CD14-positive monocyte (primary cell): ENCODE results near the gene ASPSCR1. TPM values are rescaled to one million over a fixed set of nuclear protein-coding genes. Genes with fewer than 3 reads are reported as not detected.
A peak's percentile ranks its signal among the peaks of the same experiment; 100 is the strongest.

Experiments used
- DNase-seq, 3 donors: peaks; one replicate each; pipeline ENCODE4 v3.0.0-alpha.2; 2011 to 2022
- H2AFZ ChIP-seq: 2 replicates; pipeline ENCODE4 v1.6.0; 2012; ENCODE audit warnings: mild to moderate bottlenecking, low read depth, low read length, inconsistent platforms; ENCODE audit not compliant: insufficient read depth, poor library complexity, severe bottlenecking
- H3K27ac ChIP-seq, 2 donors: 1 replicate in 1 of 2; 2 replicates in 1 of 2; pipeline ENCODE4 v1.5.1; 2012 to 2013; ENCODE audit warnings: low read length in 2 of 2, control low read depth in 1 of 2, inconsistent platforms in 1 of 2, low read depth in 1 of 2, mild to moderate bottlenecking in 1 of 2
- H3K27me3 ChIP-seq, 2 donors: one replicate each; pipeline versions ENCODE4 v1.6.0 to v1.6.1; 2011 to 2013; ENCODE audit warnings: low read length in 2 of 2; ENCODE audit not compliant: control insufficient read depth in 2 of 2, insufficient read depth in 2 of 2
- H3K36me3 ChIP-seq, 2 donors: replicated peaks in 1 of 2; 1 replicate in 1 of 2; 2 replicates in 1 of 2; pipeline versions ENCODE4 v1.5.1 to v1.6.1; 2012 to 2013; ENCODE audit warnings: low read length in 2 of 2, control low read depth in 1 of 2, inconsistent platforms in 1 of 2, mild to moderate bottlenecking in 1 of 2; ENCODE audit not compliant: insufficient read depth in 2 of 2, control insufficient read depth in 1 of 2
- H3K4me1 ChIP-seq, 2 donors: 1 replicate in 1 of 2; 2 replicates in 1 of 2; pipeline versions ENCODE4 v1.5.1 to v1.6.1; 2012 to 2013; ENCODE audit warnings: low read length in 2 of 2, control low read depth in 1 of 2, inconsistent platforms in 1 of 2, mild to moderate bottlenecking in 1 of 2, moderate library complexity in 1 of 2; ENCODE audit not compliant: insufficient read depth in 2 of 2, control insufficient read depth in 1 of 2
- H3K4me2 ChIP-seq: replicated peaks from 2 replicates; pipeline ENCODE3; 2012; ENCODE audit warnings: low read length, moderate library complexity, mild to moderate bottlenecking; ENCODE audit not compliant: poor library complexity, severe bottlenecking; ENCODE audit errors: extremely low read depth
- H3K4me3 ChIP-seq, 3 experiments: fragments of 200-600 bp in 1 of 3; sonication (generic) in 1 of 3; replicated peaks in 1 of 3; 1 replicate in 2 of 3; 2 replicates in 1 of 3; pipeline ENCODE4 v1.5.1; 2011 to 2013; ENCODE audit warnings: low read length in 3 of 3, mild to moderate bottlenecking in 3 of 3, control low read depth in 2 of 3, low read depth in 2 of 3, inconsistent platforms in 1 of 3, moderate library complexity in 1 of 3
- H3K79me2 ChIP-seq: 2 replicates; pipeline ENCODE4 v1.6.0; 2012; ENCODE audit warnings: mild to moderate bottlenecking, control low read depth, inconsistent platforms, low read length, moderate library complexity; ENCODE audit not compliant: insufficient read depth
- H3K9ac ChIP-seq: 2 replicates; pipeline ENCODE4 v1.6.0; 2017; ENCODE audit warnings: low read length, mild to moderate bottlenecking; ENCODE audit not compliant: insufficient read depth, poor library complexity, severe bottlenecking
- H3K9me3 ChIP-seq, 2 donors: replicated peaks in 1 of 2; 1 replicate in 1 of 2; 2 replicates in 1 of 2; pipeline versions ENCODE4 v1.5.1 to v1.6.1; 2012 to 2013; ENCODE audit warnings: low read length in 2 of 2, control low read depth in 1 of 2; ENCODE audit not compliant: control insufficient read depth in 1 of 2, insufficient read depth in 1 of 2
- H4K20me1 ChIP-seq: 2 replicates; pipeline ENCODE4 v1.6.0; 2012; ENCODE audit warnings: mild to moderate bottlenecking, low read length, control low read depth, moderate library complexity; ENCODE audit not compliant: insufficient read depth
- H3K27ac Mint-ChIP-seq, 7 donors: one replicate each; pipeline ENCODE4 v1.8.0; 2020; ENCODE audit warnings: mild to moderate bottlenecking in 7 of 7, mixed read lengths in 7 of 7, moderate library complexity in 6 of 7, inconsistent platforms in 2 of 7
- H3K27me3 Mint-ChIP-seq, 3 donors: one replicate each; pipeline ENCODE4 v1.8.0; 2021 to 2022; ENCODE audit warnings: low read depth in 3 of 3, mild to moderate bottlenecking in 3 of 3, mixed read lengths in 3 of 3, moderate library complexity in 3 of 3, inconsistent platforms in 1 of 3
- H3K36me3 Mint-ChIP-seq, 2 donors: one replicate each; pipeline ENCODE4 v1.8.0; 2020; ENCODE audit warnings: mixed read lengths in 2 of 2, inconsistent platforms in 1 of 2, mild to moderate bottlenecking in 1 of 2
- H3K4me1 Mint-ChIP-seq: one replicate; pipeline ENCODE4 v1.8.0; 2020; ENCODE audit warnings: mild to moderate bottlenecking, mixed read lengths
- H3K4me3 Mint-ChIP-seq, 2 donors: one replicate each; pipeline ENCODE4 v1.8.0; 2020; ENCODE audit warnings: mild to moderate bottlenecking in 2 of 2, mixed read lengths in 2 of 2, moderate library complexity in 1 of 2
- H3K9me3 Mint-ChIP-seq, 7 donors: one replicate each; pipeline ENCODE4 v1.8.0; 2020 to 2022; ENCODE audit warnings: mixed read lengths in 7 of 7, mild to moderate bottlenecking in 6 of 7, moderate library complexity in 6 of 7, inconsistent platforms in 2 of 7
- WGBS: methylation state at CpG from one replicate; pipeline ENCODE4 v1.1.5; 2013; ENCODE audit warnings: missing lambda C conversion rate; ENCODE audit not compliant: insufficient coverage; 5-methylcytosine and 5-hydroxymethylcytosine counted together
- intact Hi-C, 2 donors: fragments of 100-400 bp; cut with micrococcal nuclease; formaldehyde crosslinking; loops; one replicate each; pipeline versions ENCODE4 v1.15.0 to v1.15.1; 2023
- polyA plus RNA-seq, 3 donors: library from polyadenylated mRNA; depleted of rRNA in 1 of 3; unstranded in 2 of 3; stranded (reverse) in 1 of 3; fragments of 300-500 nt in 2 of 3; fragments of >200 nt in 1 of 3; fragmentation: Illumina TruSeq in 2 of 3; gene quantifications; 1 replicate in 2 of 3; 2 replicates in 1 of 3; pipeline ENCODE4 v1.2.3, GENCODE V29; 2012 to 2021
- TF ChIP-seq, protein P1 (sequence below): fragments of 200-600 bp; IDR thresholded peaks from one replicate; pipeline ENCODE4 v1.8.0; 2022; ENCODE audit warnings: antibody characterized with exemption, mild to moderate bottlenecking

The ASPSCR1 gene
- polyA plus RNA-seq, 3 donors, result 25.5 to 31.9 (median 25.6) TPM

DNA sequence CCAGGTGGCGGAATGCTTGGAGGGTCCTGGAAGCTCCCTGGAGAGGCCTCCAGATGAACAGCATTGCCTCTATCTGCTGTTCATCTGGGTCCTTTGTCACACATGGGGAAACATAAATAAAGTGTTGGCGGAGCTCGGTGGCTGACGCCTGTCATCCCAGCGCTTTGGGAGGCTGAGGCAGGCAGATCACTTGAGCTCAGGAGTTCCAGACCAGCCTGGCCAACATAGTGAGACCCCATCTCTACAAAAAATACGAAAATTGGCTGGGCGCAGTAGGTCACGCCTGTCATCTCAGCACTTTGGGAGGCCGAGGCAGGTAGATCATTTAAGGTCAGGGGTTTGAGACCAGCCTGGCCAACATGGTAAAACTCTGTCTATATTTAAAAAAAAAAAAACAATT lies 32.6 kb upstream of the ASPSCR1 start:
- DNase-seq, result no peak
- H2AFZ ChIP-seq, result no peak overlapping the region
- H3K4me1 Mint-ChIP-seq, result no peaks in the 10 kb centered on the region
- H3K4me1 ChIP-seq, result no peaks in the 10 kb centered on the region
- H3K9ac ChIP-seq, result no peak overlapping the region
- WGBS, result 94% methylated on average over 8 of the region's 9 CpGs
- H3K4me3 ChIP-seq, result no peak overlapping the region
- H3K36me3 ChIP-seq, result no peaks in the 10 kb centered on the region
- TF ChIP-seq, protein P1, sequence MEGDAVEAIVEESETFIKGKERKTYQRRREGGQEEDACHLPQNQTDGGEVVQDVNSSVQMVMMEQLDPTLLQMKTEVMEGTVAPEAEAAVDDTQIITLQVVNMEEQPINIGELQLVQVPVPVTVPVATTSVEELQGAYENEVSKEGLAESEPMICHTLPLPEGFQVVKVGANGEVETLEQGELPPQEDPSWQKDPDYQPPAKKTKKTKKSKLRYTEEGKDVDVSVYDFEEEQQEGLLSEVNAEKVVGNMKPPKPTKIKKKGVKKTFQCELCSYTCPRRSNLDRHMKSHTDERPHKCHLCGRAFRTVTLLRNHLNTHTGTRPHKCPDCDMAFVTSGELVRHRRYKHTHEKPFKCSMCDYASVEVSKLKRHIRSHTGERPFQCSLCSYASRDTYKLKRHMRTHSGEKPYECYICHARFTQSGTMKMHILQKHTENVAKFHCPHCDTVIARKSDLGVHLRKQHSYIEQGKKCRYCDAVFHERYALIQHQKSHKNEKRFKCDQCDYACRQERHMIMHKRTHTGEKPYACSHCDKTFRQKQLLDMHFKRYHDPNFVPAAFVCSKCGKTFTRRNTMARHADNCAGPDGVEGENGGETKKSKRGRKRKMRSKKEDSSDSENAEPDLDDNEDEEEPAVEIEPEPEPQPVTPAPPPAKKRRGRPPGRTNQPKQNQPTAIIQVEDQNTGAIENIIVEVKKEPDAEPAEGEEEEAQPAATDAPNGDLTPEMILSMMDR, result no peak
- H3K27ac ChIP-seq, result no peak overlapping the region
- intact Hi-C loops, result no loop called here
- no peaks in the 10 kb centered on the region for H3K36me3 Mint-ChIP-seq
- no peak overlapping the region for H3K4me2 ChIP-seq
- H3K27me3 ChIP-seq, result peaks cover 0 to 3% of the 10 kb centered on the region in 2 donors
- H4K20me1 ChIP-seq, result no peaks in the 10 kb centered on the region
- H3K9me3 ChIP-seq, result no peaks in the 10 kb centered on the region
- H3K27ac Mint-ChIP-seq, result no peak overlapping the region
- no peaks in the 10 kb centered on the region for H3K9me3 Mint-ChIP-seq
- H3K4me3 Mint-ChIP-seq, result no peak overlapping the region
- no peaks in the 10 kb centered on the region for H3K79me2 ChIP-seq
- H3K27me3 Mint-ChIP-seq, result peaks cover 5 to 31% (median 20%) of the 10 kb centered on the region in 3 donors

DNA sequence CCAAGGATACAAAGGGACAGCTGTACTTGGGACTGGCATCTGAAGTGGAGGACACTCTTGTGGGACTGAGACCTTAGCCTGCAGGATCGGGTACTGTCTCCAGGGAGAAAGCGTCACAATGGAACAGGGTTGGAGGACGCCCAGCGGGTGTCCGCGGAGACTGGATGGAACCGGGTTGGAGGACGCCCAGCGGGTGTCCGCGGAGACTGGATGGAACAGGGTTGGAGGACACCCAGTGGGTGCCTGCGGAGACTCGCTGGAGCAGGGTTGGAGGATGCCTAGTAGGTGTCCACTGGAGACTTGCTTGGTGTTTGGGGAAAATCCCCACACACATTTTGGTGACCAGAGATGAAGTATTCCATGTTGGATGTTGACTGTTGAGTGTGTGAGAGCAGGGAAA lies 30.2 kb upstream of the ASPSCR1 start, which contains the start of gene MYADML2:
TSS of gene MYADML2 (minus strand) at position 45 of the 400 bp plus-strand sequence. CDS start 5,492 bp downstream, outside the sequence.
- Histone ChIP-seq H4K20me1 (no peaks in the 10 kb centered on the region), H3K27ac (no peak within 1 kb of the TSS), H3K4me2 (no peak within 1 kb of the TSS), H3K36me3 (no peaks in the 10 kb centered on the region), H3K9ac (no peak within 1 kb of the TSS), H2AFZ (no peak within 1 kb of the TSS), H3K4me3 (no peak within 1 kb of the TSS), H3K9me3 (no peaks in the 10 kb centered on the region), H3K4me1 (no peaks in the 10 kb centered on the region), H3K27me3 (no peaks in the 10 kb centered on the region), H3K79me2 (no peaks in the 10 kb centered on the region)
- intact Hi-C loops, result no loop called here
- 100% methylated on average over 11 of the region's 13 CpGs for WGBS
- Mint-ChIP-seq H3K4me3 (no peak within 1 kb of the TSS), H3K27me3 (peaks cover 10 to 23% (median 19%) of the 10 kb centered on the region in 3 donors), H3K4me1 (no peaks in the 10 kb centered on the region), H3K9me3 (no peaks in the 10 kb centered on the region), H3K36me3 (no peaks in the 10 kb centered on the region), H3K27ac (peak within 1 kb of the TSS in 1 of 7 donors; percentile 15)
- DNase-seq, result no peak
- TF ChIP-seq, protein P1, result no peak
